GM12878 (cell line): Measurements from ENCODE around the gene CELSR1. TPM values are rescaled to one million over a fixed set of nuclear protein-coding genes. Genes with fewer than 3 reads are reported as not detected.

ENCODE experiments used
- ATAC-seq: fragments of 200-7000 bp; cut with Tn5 transposase; 3 replicates; pipeline ENCODE4 v1.9.1; 2020; ENCODE audit warnings: mild to moderate bottlenecking, moderate library complexity
- BruUV-seq: library from RNA; stranded (reverse); fragments of 400-500 nt; replicated peaks from 2 replicates; lab custom pipeline; 2021; lab: Mats Ljungman, UMichigan
- CTCF ChIA-PET: fragments of 300-600 bp; sonication (Branson Sonifier 250); formaldehyde crosslinking; extraction: SDS; loops from one replicate; lab custom pipeline; 2021; ENCODE audit warnings: inconsistent platforms; lab: Yijun Ruan, JAX
- POLR2A ChIA-PET: fragments of 350-600 bp; formaldehyde crosslinking; extraction: SDS; loops from one replicate; lab custom pipeline; 2021; ENCODE audit warnings: inconsistent platforms; lab: Charles Lee
- RAD21 ChIA-PET: fragments of 300-600 bp; sonication (Branson Sonifier 250); formaldehyde crosslinking; loops from one replicate; lab custom pipeline; 2023; ENCODE audit warnings: antibody characterized with exemption; ENCODE audit not compliant: unreplicated experiment; lab: Charles Lee
- SMC1A ChIA-PET: fragments of 300-600 bp; sonication (Branson Sonifier 250); formaldehyde crosslinking; loops from one replicate; lab custom pipeline; 2023; ENCODE audit not compliant: unreplicated experiment, uncharacterized antibody; lab: Charles Lee
- DNase-seq: peaks from one replicate; pipeline ENCODE4 v3.0.0-alpha.2; 2011; ENCODE audit warnings: low read depth, low spot score
- FAIRE-seq: peaks from 3 replicates; lab custom pipeline; 2011; peaks lifted over from hg19 to GRCh38; lab: Jason Lieb, UNC
- H2AFZ ChIP-seq: 2 replicates; pipeline ENCODE4 v1.6.0; 2011; ENCODE audit warnings: low read depth, low read length, control low read depth; ENCODE audit not compliant: control insufficient read depth
- H3K27ac ChIP-seq: 2 replicates; pipeline ENCODE4 v1.5.1; 2011; ENCODE audit warnings: control low read depth; ENCODE audit not compliant: control insufficient read depth, insufficient read depth
- H3K27me3 ChIP-seq, 2 experiments: replicated peaks in 1 of 2; 2 replicates each; pipeline versions ENCODE4 v1.6.0 to v1.6.1; 2011; ENCODE audit warnings: low read length in 1 of 2; ENCODE audit not compliant: control insufficient read depth in 2 of 2, insufficient read depth in 2 of 2
- H3K36me3 ChIP-seq, 2 experiments: 2 replicates each; pipeline ENCODE4 v1.5.1; 2011; ENCODE audit warnings: low read length in 1 of 2; ENCODE audit not compliant: control insufficient read depth in 2 of 2, insufficient read depth in 2 of 2
- H3K4me1 ChIP-seq: 2 replicates; pipeline ENCODE4 v1.6.1; 2011; ENCODE audit warnings: mild to moderate bottlenecking, low read length, moderate library complexity, mixed read lengths; ENCODE audit not compliant: control insufficient read depth, insufficient read depth
- H3K4me2 ChIP-seq: 2 replicates; pipeline ENCODE4 v1.6.0; 2011; ENCODE audit warnings: control low read depth; ENCODE audit not compliant: control insufficient read depth, insufficient read depth
- H3K4me3 ChIP-seq: fragments of 200-600 bp; sonication (generic); 2 replicates; pipeline ENCODE4 v1.5.1; 2016
- H3K79me2 ChIP-seq: 2 replicates; pipeline ENCODE4 v1.6.0; 2011; ENCODE audit warnings: low read length; ENCODE audit not compliant: control insufficient read depth, insufficient read depth
- H3K9ac ChIP-seq: 2 replicates; pipeline ENCODE4 v1.8.0; 2011; ENCODE audit warnings: low read length, control low read depth, mixed read lengths; ENCODE audit not compliant: control insufficient read depth, insufficient read depth
- H3K9me3 ChIP-seq: replicated peaks from 3 replicates; pipeline ENCODE4 v1.5.1; 2011; ENCODE audit warnings: mild to moderate bottlenecking, low read length; ENCODE audit not compliant: control insufficient read depth, insufficient read depth
- H4K20me1 ChIP-seq: 2 replicates; pipeline ENCODE4 v1.6.0; 2011; ENCODE audit not compliant: control insufficient read depth, insufficient read depth
- EZH2 ChIP-seq: IDR thresholded peaks from 2 replicates; pipeline ENCODE4 v1.6.1; 2012; ENCODE audit warnings: low read depth, mild to moderate bottlenecking, control low read depth, inconsistent platforms, low read length, borderline replicate concordance; ENCODE audit not compliant: control insufficient read depth
- HDAC6 ChIP-seq: fragments of 200-600 bp; sonication (generic); IDR thresholded peaks from one replicate; pipeline ENCODE4 v1.8.0; 2017; ENCODE audit warnings: antibody characterized with exemption; ENCODE audit not compliant: unreplicated experiment
- IRF3 ChIP-seq: fragments of 450-650 bp; IDR thresholded peaks from 2 replicates; pipeline ENCODE4 v1.6.1; 2014; ENCODE audit warnings: mild to moderate bottlenecking
- MLLT1 ChIP-seq: fragments of 450-650 bp; IDR thresholded peaks from 2 replicates; pipeline ENCODE4 v1.6.1; 2016; ENCODE audit warnings: mild to moderate bottlenecking
- MYB ChIP-seq: fragments of 150-350 bp; IDR thresholded peaks from 2 replicates; pipeline ENCODE4 v1.6.1; 2014; ENCODE audit warnings: mild to moderate bottlenecking, low read depth, low read length, borderline replicate concordance
- STAT1 ChIP-seq: fragments of 450-650 bp; conservative IDR thresholded peaks from 2 replicates; pipeline ENCODE4 v1.6.1; 2014; ENCODE audit warnings: antibody characterized with exemption, mild to moderate bottlenecking
- SUPT20H ChIP-seq: IDR thresholded peaks from 2 replicates; pipeline ENCODE4 v1.6.1; 2011; ENCODE audit warnings: low read depth, mild to moderate bottlenecking, low read length, moderate library complexity, borderline replicate concordance; ENCODE audit not compliant: control insufficient read depth
- TBL1XR1 ChIP-seq: IDR thresholded peaks from 2 replicates; pipeline ENCODE4 v1.6.1; 2012; ENCODE audit warnings: low read depth, low read length, improper control_type of control experiment
- WGBS: methylation state at CpG from one replicate; pipeline ENCODE4 v1.1.6; 2016; ENCODE audit warnings: low lambda C conversion rate; ENCODE audit not compliant: insufficient replicate concordance, insufficient coverage; ENCODE audit errors: missing lambda C conversion rate; 5-methylcytosine and 5-hydroxymethylcytosine counted together
- in situ Hi-C: fragments of 300-500 bp; cut with MboI; formaldehyde crosslinking; loops from 9 replicates; pipeline ENCODE4 v1.14.3; 2018; ENCODE audit warnings: mixed read lengths
- intact Hi-C: fragments of 100-400 bp; cut with micrococcal nuclease; formaldehyde crosslinking; loops from one replicate; pipeline ENCODE4 v1.14.2; 2022; ENCODE audit not compliant: unreplicated experiment
- polyA plus RNA-seq, 11 experiments: library from polyadenylated mRNA; depleted of rRNA in 4 of 11; unstranded in 6 of 11; stranded (reverse) in 5 of 11; fragments of >200 nt; fragmentation: Nextera tagmentation in 4 of 11; fragmentation: Illumina TruSeq in 1 of 11; extraction: Ambion mirVana in 4 of 11; extraction: Trizol in 1 of 11; gene quantifications; 1 replicate in 1 of 11; 2 replicates in 10 of 11; pipeline versions ENCODE4 v1.2.1 to v1.2.3, GENCODE V29; 2011 to 2016; ENCODE audit warnings: inconsistent platforms in 2 of 11, missing spikeins in 2 of 11, low read depth in 1 of 11
- total RNA-seq, 4 experiments: library from RNA; depleted of rRNA in 3 of 4; stranded (reverse); fragments of >200 nt in 3 of 4; fragmentation: Illumina TruSeq in 1 of 4; extraction: Trizol in 1 of 4; gene quantifications; 2 replicates each; pipeline versions ENCODE4 v1.2.1 to v1.2.3, GENCODE V29; 2013 to 2021
- TF ChIP-seq, protein P1 (sequence below): fragments of 450-650 bp; IDR thresholded peaks from 2 replicates; pipeline ENCODE4 v1.6.1; 2017; ENCODE audit warnings: antibody characterized with exemption, mild to moderate bottlenecking, moderate library complexity

Gene CELSR1
- total and polyA plus RNA-seq, 10 of the 15 experiments (the other 5 are each of a cell fraction or from before 2014, with no cell fraction given) = 0.05 to 1.7 (median 0.35) TPM; not detected in 2

DNA sequence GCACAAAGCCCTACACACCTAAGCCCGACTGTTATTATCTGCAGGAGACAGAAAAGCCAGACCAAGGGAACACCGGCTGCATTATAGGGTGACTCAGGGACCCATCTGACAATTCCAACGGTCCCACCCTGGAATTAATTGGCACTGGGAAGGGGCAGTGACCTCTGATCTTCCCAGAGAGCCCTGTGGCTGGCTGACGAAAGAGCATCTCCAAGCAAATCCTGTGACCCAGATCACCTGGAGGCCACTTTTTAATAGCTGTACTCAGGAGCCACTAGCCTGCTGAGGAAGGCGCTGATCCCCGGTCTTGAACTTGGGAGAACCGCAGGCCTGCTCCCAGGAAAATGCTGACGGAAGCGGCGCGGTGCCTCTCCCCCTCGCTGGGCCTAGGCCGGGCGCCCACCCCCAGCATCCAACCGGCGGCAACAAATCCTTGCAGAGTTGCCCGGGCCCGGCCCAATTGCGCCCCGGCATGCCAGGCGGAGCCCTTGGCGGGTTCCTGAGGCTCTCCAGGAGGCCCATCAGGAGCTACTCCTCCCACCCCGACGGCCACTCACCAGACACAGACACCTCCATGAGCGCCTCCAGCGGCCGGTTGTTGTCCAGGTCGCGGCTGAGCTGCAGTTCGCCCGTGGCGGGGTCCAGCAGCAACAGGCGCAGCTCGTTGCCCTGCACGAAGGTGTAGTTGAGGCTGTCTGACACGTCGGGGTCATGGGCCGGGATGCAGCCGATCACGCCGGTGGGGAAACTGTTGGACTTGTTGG is 4.2 kb downstream of the CELSR1 start:
- POLR2A ChIA-PET = interaction anchor here (0.6 kb wide), 1 partner anchor 12 kb away, joined by 3 read pairs; no protein-coding TSS in a partner anchor
- in situ Hi-C loops = no loop called here
- H3K27me3 ChIP-seq = peaks cover 0 to 6% of the 10 kb centered on the region in 2 experiments; a peak in 2 of 4 replicates
- no peak for TF ChIP-seq STAT1
- no peak for TF ChIP-seq HDAC6
- TF ChIP-seq, all 136 proteins: peak for 0
- intact Hi-C loops = no loop called here
- ATAC-seq (no peak), FAIRE-seq (no peak), DNase-seq (no peak)
- H3K4me2 ChIP-seq = no peak overlapping the region
- no peaks in the 10 kb centered on the region for H4K20me1 ChIP-seq
- H3K9ac ChIP-seq = no peak overlapping the region
- CTCF ChIA-PET = interaction anchor here (0.7 to 1.2 kb wide), 3 partner anchors 8 to 307 kb away, joined by 3 to 4 read pairs (median 4); no protein-coding TSS in a partner anchor
- no peak overlapping the region for H3K27ac ChIP-seq
- RAD21 ChIA-PET = no interaction called here
- BruUV-seq = no TSS peak
- H3K4me3 ChIP-seq = no peak overlapping the region
- no peaks in the 10 kb centered on the region for H3K79me2 ChIP-seq
- H2AFZ ChIP-seq = no peak overlapping the region
- H3K4me1 ChIP-seq = no peaks in the 10 kb centered on the region
- SMC1A ChIA-PET = no interaction called here
- 71% methylated on average over 34 of the region's 41 CpGs for WGBS
- no peaks in the 10 kb centered on the region; the same call in 2 of the 3 replicates for H3K9me3 ChIP-seq
- H3K36me3 ChIP-seq = no peaks in the 10 kb centered on the region

DNA sequence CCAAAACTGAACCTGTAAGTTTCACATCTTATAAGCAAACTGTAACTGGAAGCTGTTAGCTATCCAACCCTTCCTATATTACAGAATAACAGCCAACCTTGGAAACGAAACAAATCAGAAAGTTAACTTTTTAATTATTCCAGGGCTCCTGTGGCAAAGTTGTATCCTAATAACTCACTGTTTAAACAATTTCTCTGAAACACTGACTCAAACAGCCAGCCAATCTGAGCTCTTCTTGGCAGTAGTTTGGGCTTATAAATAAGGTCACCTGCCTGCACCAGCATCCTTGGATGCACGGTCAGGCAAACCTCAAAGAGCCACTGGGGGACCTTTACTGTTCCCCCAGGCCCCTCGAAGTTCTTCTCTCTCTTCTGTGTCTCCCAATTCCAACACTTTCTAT is 5.0 kb downstream of the CELSR1 start:
- DNase-seq = no peak
- intact Hi-C loops = no loop called here
- BruUV-seq = no TSS peak
- ChIA-PET SMC1A (no interaction called here), RAD21 (no interaction called here), CTCF (interaction anchor here (1.2 to 1.6 kb wide), 2 partner anchors 9 to 165 kb away, joined by 4 to 9 read pairs; no protein-coding TSS in a partner anchor), POLR2A (interaction anchor here (0.6 kb wide), 1 partner anchor 11 kb away, joined by 3 read pairs; no protein-coding TSS in a partner anchor)
- Histone ChIP-seq H3K36me3 (no peaks in the 10 kb centered on the region), H3K4me1 (no peaks in the 10 kb centered on the region), H3K9ac (no peak overlapping the region), H3K4me3 (no peak overlapping the region), H2AFZ (no peak overlapping the region), H3K27ac (no peak overlapping the region), H3K4me2 (no peak overlapping the region), H3K9me3 (no peaks in the 10 kb centered on the region; the same call in 2 of the 3 replicates), H3K79me2 (no peaks in the 10 kb centered on the region), H3K27me3 (no peaks in the 10 kb centered on the region; a peak in 1 of 4 replicates), H4K20me1 (no peaks in the 10 kb centered on the region)
- in situ Hi-C loops = no loop called here
- no peak for ATAC-seq
- 0% methylated on average over 3 of the region's 3 CpGs for WGBS
- FAIRE-seq = no peak
- TF ChIP-seq EZH2 (no peak), IRF3 (no peak), TBL1XR1 (no peak), MYB (no peak), SUPT20H (no peak), STAT1 (no peak), MLLT1 (no peak)
- TF ChIP-seq, protein P1, sequence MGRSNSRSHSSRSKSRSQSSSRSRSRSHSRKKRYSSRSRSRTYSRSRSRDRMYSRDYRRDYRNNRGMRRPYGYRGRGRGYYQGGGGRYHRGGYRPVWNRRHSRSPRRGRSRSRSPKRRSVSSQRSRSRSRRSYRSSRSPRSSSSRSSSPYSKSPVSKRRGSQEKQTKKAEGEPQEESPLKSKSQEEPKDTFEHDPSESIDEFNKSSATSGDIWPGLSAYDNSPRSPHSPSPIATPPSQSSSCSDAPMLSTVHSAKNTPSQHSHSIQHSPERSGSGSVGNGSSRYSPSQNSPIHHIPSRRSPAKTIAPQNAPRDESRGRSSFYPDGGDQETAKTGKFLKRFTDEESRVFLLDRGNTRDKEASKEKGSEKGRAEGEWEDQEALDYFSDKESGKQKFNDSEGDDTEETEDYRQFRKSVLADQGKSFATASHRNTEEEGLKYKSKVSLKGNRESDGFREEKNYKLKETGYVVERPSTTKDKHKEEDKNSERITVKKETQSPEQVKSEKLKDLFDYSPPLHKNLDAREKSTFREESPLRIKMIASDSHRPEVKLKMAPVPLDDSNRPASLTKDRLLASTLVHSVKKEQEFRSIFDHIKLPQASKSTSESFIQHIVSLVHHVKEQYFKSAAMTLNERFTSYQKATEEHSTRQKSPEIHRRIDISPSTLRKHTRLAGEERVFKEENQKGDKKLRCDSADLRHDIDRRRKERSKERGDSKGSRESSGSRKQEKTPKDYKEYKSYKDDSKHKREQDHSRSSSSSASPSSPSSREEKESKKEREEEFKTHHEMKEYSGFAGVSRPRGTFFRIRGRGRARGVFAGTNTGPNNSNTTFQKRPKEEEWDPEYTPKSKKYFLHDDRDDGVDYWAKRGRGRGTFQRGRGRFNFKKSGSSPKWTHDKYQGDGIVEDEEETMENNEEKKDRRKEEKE = no peak
